ENCODE measurements around the gene KCNQ1OT1. TPM values are rescaled to one million over a fixed set of nuclear protein-coding genes. Genes with fewer than 3 reads are reported as not detected.

Gene KCNQ1OT1
- total RNA-seq, 1 donor from 2014 or later = 7.0 TPM

DNA sequence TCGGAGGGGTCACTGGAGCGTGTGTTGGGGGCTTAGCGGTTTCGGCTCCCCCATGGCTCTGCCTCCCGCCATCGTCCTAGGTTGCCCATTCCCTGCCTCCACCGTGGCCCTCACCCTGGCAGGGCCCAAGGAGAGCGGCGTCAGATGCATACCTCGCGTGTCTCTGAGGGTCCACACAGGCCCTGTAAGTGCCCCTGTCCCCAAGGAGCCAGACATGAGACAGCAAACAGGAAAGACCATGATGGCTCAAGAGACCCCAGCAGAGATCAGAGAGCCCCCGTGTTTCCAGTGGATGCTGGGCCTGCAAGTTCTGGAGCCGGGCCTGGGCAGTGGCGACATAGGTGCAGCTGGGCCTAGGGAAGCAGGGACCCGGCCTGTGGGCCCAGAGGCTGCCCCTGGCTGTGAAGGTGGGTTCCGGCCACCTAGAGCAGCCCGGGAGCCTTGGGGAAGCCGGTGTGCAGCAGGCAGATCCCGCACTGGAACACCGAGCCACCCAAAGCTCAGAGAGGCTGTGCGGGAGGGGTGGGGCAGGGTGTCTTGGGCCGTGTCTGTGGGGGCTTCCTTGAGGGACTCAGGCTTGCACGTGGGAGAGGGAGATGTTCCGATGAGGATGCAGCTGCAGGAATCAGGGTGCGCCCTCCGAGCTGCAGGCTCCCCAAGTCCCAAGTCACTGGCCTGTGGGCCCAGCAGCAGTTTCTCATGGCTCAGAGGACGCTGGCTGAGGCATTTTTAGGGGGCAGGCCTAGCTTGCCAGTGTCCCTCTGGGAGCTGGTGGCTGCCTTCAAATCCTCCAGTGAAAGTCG lies 126.4 kb downstream of the KCNQ1OT1 start:
- no peak for DNase-seq (ENCODE audit: extremely low spot score, unreplicated experiment)
- no peaks in the 10 kb centered on the region for H3K36me3 Mint-ChIP-seq

DNA sequence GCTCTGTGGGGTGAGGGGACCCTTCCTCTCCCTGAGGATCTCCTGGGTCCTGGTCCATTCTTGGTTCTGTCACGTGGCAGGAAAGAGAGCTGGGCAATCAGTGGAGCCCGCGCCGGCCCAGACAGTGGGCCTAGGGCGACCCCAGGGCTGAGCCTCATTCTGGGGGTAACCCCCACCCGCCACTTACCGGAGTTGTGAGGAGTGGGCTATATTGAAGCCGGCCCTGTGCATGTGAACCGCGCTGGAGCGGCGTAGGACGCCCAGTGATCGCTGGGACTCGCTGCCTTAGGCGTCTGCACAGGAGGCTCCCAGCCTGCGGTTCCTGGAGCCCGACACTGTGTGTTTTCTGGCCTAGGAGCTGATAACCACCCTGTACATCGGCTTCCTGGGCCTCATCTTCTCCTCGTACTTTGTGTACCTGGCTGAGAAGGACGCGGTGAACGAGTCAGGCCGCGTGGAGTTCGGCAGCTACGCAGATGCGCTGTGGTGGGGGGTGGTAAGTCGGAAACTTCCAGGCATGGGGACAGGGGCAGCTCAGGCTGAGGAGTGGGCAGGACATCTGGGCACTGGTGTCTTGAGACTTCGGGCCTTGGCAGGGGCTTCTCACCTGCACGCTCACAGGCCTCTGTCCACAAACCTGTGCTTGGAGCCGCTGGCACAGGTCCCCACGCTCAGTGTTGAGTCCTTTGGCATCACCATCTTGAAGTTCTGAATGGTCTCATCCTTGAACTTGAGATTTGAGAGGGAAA lies 127.1 kb downstream of the KCNQ1OT1 start:
- Mint-ChIP-seq H3K36me3 (no peaks in the 10 kb centered on the region), H3K27ac (no peak overlapping the region), H3K27me3 (no peaks in the 10 kb centered on the region), H3K4me1 (ENCODE audit: unreplicated experiment) (no peaks in the 10 kb centered on the region), H3K4me3 (no peak overlapping the region), H3K9me3 (no peaks in the 10 kb centered on the region)
- TF ChIP-seq, protein P1, sequence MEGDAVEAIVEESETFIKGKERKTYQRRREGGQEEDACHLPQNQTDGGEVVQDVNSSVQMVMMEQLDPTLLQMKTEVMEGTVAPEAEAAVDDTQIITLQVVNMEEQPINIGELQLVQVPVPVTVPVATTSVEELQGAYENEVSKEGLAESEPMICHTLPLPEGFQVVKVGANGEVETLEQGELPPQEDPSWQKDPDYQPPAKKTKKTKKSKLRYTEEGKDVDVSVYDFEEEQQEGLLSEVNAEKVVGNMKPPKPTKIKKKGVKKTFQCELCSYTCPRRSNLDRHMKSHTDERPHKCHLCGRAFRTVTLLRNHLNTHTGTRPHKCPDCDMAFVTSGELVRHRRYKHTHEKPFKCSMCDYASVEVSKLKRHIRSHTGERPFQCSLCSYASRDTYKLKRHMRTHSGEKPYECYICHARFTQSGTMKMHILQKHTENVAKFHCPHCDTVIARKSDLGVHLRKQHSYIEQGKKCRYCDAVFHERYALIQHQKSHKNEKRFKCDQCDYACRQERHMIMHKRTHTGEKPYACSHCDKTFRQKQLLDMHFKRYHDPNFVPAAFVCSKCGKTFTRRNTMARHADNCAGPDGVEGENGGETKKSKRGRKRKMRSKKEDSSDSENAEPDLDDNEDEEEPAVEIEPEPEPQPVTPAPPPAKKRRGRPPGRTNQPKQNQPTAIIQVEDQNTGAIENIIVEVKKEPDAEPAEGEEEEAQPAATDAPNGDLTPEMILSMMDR (conservative IDR thresholded peaks at IDR 0.05) = no peak
- DNase-seq (ENCODE audit: extremely low spot score, unreplicated experiment) = no peak

More for the DNA sequence above, 126.4 kb downstream of the KCNQ1OT1 start:
- Mint-ChIP-seq H3K4me3 (no peak overlapping the region), H3K27ac (no peak overlapping the region), H3K9me3 (no peaks in the 10 kb centered on the region), H3K27me3 (no peaks in the 10 kb centered on the region), H3K4me1 (ENCODE audit: unreplicated experiment) (no peaks in the 10 kb centered on the region)
- TF ChIP-seq, protein P1 (conservative IDR thresholded peaks at IDR 0.05) = no peak

DNA sequence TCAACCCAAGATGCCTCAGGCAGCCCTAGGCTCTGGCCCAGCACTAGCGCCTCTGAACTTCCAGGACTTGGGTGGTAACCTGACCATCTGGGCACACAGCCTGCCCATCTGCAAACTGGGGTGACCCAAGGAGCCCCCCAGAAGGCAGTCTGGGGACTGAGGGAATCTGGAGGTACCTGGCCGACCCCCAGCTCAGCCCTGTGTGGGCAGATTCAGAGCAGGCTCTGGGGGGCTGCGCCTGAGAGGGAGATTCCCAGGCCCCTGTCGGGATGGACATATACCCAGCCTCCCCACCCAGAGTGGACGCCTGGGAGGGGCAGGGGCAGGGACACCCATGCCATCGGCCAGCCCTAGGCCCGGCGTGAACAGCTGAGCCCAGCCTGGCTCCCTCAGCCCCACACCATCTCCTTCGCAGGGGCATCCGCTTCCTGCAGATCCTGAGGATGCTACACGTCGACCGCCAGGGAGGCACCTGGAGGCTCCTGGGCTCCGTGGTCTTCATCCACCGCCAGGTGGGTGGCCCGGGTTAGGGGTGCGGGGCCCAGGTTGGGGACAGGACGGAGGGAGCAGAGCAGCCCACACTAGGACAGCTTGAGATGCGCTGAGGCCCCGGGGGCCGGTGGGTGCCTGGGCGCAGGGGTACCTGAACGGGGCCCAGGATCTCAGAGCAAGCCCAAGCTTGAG lies 128.1 kb downstream of the KCNQ1OT1 start:
- Mint-ChIP-seq H3K4me3 (no peak overlapping the region), H3K27me3 (no peaks in the 10 kb centered on the region), H3K9me3 (no peaks in the 10 kb centered on the region), H3K27ac (no peak overlapping the region), H3K4me1 (ENCODE audit: unreplicated experiment) (no peaks in the 10 kb centered on the region), H3K36me3 (no peaks in the 10 kb centered on the region)
- DNase-seq (ENCODE audit: extremely low spot score, unreplicated experiment) = no peak
- TF ChIP-seq, protein P1 (conservative IDR thresholded peaks at IDR 0.05) = no peak

DNA sequence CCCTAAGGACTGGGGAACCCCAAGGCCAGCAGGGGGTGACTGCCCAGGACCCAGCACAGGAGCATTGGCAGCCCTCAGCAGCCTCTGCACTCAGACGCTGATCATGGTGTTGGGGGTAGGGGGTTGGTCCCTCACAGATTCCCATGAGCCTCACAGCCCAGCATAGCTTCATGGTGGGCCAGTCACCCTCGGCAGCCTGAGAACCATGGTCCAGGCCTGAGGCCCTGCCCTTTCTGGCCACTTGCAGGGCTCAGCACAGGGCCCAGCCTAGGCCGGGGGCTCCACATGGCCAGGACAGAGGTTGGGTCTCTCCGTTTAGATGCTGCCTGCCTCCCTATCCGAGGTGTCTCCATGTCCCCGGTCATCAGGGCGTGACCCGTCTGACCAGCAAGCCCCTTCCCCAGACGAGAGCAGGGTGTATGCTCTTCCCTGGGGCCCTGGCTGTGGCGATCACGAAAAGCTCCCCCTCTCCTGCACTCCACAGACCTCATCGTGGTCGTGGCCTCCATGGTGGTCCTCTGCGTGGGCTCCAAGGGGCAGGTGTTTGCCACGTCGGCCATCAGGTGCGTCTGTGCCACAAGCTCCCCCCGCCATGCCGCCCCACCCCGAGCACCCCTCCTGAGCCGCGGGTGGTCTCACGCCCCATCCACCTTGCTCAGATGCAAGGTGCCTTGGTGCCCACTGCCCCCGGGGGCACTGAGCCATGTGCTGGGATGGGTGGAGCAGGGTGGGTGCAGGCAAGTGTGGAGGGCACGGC lies 128.8 kb downstream of the KCNQ1OT1 start:
- DNase-seq (ENCODE audit: extremely low spot score, unreplicated experiment) = no peak
- TF ChIP-seq, protein P1 (conservative IDR thresholded peaks at IDR 0.05) = no peak
- H3K4me1 Mint-ChIP-seq (ENCODE audit: unreplicated experiment) = no peaks in the 10 kb centered on the region
- no peaks in the 10 kb centered on the region for H3K36me3 Mint-ChIP-seq
- no peak overlapping the region for H3K27ac Mint-ChIP-seq
- no peaks in the 10 kb centered on the region for H3K27me3 Mint-ChIP-seq
- H3K9me3 Mint-ChIP-seq = no peaks in the 10 kb centered on the region
- H3K4me3 Mint-ChIP-seq = no peak overlapping the region

DNA sequence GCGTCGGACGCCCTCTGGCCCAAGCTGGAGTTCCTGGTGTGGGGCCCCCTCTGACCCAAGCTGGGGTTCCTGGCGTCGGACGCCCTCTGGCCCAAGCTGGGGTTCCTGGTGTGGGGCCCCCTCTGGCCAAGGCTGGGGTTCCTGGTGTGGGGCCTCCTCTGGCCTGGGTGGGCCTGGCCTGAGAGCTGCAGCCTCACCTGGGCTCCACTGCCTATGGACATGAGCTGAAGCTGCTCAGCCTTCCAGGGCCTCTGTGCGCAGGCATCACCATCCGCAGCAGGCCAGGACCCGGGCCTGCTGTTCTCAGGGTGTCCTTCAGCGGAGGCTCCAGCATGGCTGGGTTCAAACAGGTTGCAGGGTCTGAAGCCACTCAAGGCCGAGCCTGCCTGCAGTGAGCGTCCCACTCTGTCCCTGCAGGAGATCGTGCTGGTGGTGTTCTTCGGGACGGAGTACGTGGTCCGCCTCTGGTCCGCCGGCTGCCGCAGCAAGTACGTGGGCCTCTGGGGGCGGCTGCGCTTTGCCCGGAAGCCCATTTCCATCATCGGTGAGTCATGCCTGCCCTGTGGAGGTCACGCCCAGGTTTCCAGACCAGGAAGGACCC lies 129.5 kb downstream of the KCNQ1OT1 start:
- no peak for DNase-seq (ENCODE audit: extremely low spot score, unreplicated experiment)
- Mint-ChIP-seq H3K4me3 (no peak overlapping the region), H3K36me3 (no peaks in the 10 kb centered on the region), H3K9me3 (no peaks in the 10 kb centered on the region), H3K4me1 (ENCODE audit: unreplicated experiment) (no peaks in the 10 kb centered on the region), H3K27ac (no peak overlapping the region), H3K27me3 (no peaks in the 10 kb centered on the region)
- TF ChIP-seq, protein P1 (conservative IDR thresholded peaks at IDR 0.05) = no peak

All from type B pancreatic cell (in vitro differentiated cells).